C4-2B (cell line): ENCODE measurements around the gene C4orf54.

Experiments
- ZFX ChIP-seq: fragments of 450-650 bp; IDR thresholded peaks from 2 replicates; pipeline ENCODE4 v1.6.1; 2017
- TF ChIP-seq, protein P1 (sequence below): fragments of 450-650 bp; conservative IDR thresholded peaks from 2 replicates; pipeline ENCODE4 v1.5.1; 2017; ENCODE audit warnings: mild to moderate bottlenecking

DNA sequence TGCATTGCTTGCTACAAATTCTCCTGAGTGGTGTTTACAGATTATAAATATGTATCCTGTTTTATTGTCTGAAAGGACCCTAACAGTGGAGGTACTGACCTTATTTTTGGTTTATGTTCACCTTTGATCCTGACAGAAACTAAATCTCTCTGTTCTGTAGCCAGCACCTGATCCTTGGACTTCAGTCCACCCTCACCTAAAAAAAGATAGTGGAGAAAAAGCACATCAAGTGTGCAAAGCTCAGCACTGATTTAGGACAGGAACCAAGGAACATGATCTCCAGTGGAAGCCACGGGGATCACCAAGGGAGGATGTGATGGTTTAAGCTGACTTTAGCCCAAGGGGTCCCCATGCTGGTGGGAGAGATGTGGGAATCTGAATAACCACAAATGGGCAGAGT lies 22.3 kb upstream of the C4orf54 start:
- TF ChIP-seq, protein P1, sequence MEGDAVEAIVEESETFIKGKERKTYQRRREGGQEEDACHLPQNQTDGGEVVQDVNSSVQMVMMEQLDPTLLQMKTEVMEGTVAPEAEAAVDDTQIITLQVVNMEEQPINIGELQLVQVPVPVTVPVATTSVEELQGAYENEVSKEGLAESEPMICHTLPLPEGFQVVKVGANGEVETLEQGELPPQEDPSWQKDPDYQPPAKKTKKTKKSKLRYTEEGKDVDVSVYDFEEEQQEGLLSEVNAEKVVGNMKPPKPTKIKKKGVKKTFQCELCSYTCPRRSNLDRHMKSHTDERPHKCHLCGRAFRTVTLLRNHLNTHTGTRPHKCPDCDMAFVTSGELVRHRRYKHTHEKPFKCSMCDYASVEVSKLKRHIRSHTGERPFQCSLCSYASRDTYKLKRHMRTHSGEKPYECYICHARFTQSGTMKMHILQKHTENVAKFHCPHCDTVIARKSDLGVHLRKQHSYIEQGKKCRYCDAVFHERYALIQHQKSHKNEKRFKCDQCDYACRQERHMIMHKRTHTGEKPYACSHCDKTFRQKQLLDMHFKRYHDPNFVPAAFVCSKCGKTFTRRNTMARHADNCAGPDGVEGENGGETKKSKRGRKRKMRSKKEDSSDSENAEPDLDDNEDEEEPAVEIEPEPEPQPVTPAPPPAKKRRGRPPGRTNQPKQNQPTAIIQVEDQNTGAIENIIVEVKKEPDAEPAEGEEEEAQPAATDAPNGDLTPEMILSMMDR: no peak
- TF ChIP-seq ZFX: no peak
